Activated CD4-positive, alpha-beta T cell treated with anti-CD3 and anti-CD28 coated beads, Interleukin-2, amount 10 ng/mL, durations not matched to agents 7 days and 5 days (primary cell): ENCODE measurements around the gene ZEB2. TPM values are rescaled to one million over a fixed set of nuclear protein-coding genes. Genes with fewer than 3 reads are reported as not detected.

Experiments used
- CTCF ChIA-PET: fragments of 350-600 bp; sonication (Branson Sonifier 250); formaldehyde crosslinking; loops from one replicate; lab custom pipeline; 2021; ENCODE audit warnings: antibody characterized with exemption; lab: Charles Lee
- POLR2A ChIA-PET: fragments of 350-600 bp; sonication (Branson Sonifier 250); formaldehyde crosslinking; loops from one replicate; lab custom pipeline; 2021; ENCODE audit warnings: antibody characterized with exemption; lab: Charles Lee
- DNase-seq: peaks from one replicate; pipeline ENCODE4 v3.0.0-alpha.2; 2020
- H3K27ac Mint-ChIP-seq: one replicate; pipeline ENCODE4 v1.8.0; 2021; ENCODE audit warnings: mild to moderate bottlenecking, moderate library complexity, mixed read lengths
- H3K27me3 Mint-ChIP-seq: one replicate; pipeline ENCODE4 v1.8.0; 2021; ENCODE audit warnings: mixed read lengths
- H3K36me3 Mint-ChIP-seq: one replicate; pipeline ENCODE4 v1.8.0; 2021; ENCODE audit warnings: low read depth, mixed read lengths
- H3K4me1 Mint-ChIP-seq: one replicate; pipeline ENCODE4 v1.8.0; 2021; ENCODE audit warnings: mixed read lengths
- H3K4me3 Mint-ChIP-seq: one replicate; pipeline ENCODE4 v1.8.0; 2021; ENCODE audit warnings: mild to moderate bottlenecking, moderate library complexity, mixed read lengths
- H3K9me3 Mint-ChIP-seq: one replicate; pipeline ENCODE4 v1.8.0; 2021; ENCODE audit warnings: mixed read lengths
- total RNA-seq, 2 experiments: library from RNA; stranded (reverse); gene quantifications; one replicate each; pipeline ENCODE4 v1.2.3, GENCODE V29; 2021

The ZEB2 gene
- total RNA-seq, 2 experiments from 2014 or later, result 3.3 to 3.5 TPM

DNA sequence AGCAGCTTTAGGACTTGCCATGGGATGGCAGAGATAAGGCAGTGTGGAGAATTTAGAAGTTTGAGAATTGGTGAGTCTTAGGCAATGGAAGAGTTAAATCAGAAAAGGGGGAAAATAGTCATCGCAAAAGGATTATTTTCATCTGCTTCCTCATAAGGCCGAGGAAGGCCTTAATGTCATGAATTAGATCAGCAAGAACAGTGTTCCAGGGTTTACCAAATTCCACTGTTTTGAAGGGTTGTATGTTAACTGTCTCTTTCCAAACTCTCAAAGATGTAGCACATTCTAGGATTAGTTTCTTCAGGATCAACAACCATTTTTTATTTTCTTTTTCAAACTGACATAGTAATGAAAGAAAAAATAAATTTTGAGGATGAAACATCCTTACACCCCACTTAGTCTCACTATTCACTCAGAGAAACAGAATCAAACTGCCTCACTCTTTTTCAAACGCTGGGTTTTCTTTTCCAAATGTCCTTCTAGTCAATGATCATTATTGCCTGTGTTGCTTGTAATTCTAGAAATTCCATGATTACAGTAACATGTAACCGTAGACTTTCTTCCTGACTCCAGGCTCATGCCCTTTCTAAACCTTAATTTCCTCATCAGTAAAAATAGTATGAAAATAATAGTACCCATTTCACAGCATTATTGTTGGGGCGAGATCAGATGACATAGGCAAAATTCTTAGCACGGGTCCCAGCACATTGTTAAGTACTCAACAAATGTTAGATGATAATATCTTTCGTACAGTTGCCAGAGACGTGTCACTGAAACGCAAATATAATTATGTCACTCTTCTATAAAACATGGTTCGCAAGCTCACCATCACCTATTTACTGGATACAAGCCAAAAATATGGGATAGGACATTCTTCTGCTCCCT is 23.6 kb downstream of the ZEB2 start:
- no peak overlapping the region for H3K27ac Mint-ChIP-seq
- no peaks in the 10 kb centered on the region for H3K36me3 Mint-ChIP-seq
- no peaks in the 10 kb centered on the region for H3K9me3 Mint-ChIP-seq
- ChIA-PET POLR2A (interaction anchor here (0.6 kb wide), 1 partner anchor 301 kb away, joined by 3 read pairs; no protein-coding TSS in a partner anchor), CTCF (no interaction called here)
- H3K4me1 Mint-ChIP-seq, result peaks cover 1% of the 10 kb centered on the region
- DNase-seq, result no peak
- peaks cover 4% of the 10 kb centered on the region for H3K27me3 Mint-ChIP-seq
- H3K4me3 Mint-ChIP-seq, result no peak overlapping the region

DNA sequence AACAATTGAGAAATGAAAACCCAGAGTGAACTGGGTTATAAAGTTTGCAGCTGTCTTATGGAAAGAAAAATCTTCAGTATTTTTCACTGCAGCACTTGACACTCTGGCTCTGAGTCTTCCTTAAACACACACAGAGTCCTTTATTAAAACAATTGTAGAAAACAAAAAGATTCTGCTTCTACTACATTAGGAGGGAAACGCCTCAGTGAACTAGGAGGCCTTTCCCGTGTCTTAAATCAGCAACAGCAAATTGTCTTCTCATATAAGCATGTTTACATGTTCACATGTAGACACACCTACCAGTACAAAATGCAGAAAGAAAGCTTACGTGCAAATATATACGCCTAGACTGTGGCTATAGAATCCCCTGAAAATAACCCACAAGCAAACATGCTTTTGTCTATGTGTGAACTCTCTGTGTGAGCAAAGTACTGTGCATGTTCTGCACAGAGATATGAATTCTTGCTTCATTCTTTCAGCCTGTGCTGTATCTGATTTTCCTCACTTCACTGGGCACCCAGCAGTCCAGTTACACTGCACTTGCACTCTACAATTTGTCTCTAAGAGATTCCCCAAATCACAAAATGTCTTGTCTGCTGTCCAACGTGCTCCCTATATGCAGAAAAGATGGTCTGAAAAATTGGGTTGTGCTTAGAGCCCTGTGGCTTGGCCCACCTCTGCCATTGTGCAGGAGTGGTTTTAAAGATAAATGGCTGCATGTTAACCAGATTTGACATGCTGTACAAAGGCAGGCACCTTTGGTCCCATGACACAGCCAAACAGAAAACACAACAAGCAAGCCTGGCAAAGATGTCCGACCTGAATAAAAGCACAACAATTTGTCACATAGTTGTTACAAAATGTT is 24.5 kb downstream of the ZEB2 start:
- Mint-ChIP-seq H3K27me3 (no peaks in the 10 kb centered on the region), H3K27ac (no peak overlapping the region), H3K9me3 (no peaks in the 10 kb centered on the region), H3K36me3 (no peaks in the 10 kb centered on the region), H3K4me1 (peaks cover 1% of the 10 kb centered on the region), H3K4me3 (no peak overlapping the region)
- POLR2A ChIA-PET, result no interaction called here
- no peak for DNase-seq
- CTCF ChIA-PET, result no interaction called here

DNA sequence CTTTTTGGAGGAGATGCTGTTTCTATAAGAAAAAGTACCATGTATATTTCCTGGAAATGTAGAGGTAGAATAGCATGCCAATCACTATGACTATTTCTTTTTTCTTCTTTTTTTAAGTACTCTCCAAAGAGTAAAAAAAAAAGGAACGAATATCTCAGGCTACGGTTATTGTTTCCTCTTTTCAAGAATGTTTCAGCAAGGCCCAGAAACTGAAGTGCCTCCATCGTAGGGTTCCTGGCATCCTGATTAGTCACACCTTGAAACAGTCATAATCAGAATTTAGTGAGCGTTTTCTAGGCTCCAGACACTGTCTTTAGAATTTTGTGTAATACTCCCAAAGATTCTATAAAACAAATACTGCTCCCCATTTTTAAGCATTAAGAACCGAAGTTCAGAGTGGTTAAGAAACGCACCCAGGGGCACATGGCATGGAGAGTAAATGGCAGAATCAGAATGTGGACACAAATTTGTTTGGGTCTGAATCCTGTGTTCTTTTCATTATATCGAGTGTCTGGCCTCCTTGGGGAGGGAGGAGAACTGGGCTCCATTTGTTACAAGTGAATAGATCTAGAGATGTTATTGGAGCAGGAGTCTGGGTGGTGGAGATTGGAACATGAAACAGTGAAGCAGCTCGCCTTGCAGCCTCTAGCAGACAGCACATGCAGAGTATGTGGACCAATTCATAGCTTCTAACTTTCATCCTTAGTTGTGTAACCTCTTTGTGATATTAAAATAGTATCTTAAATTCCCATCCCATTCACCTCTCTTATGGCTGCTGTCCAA is 26.7 kb downstream of the ZEB2 start:
- ChIA-PET CTCF (interaction anchor here (0.5 to 1.4 kb wide), 2 partner anchors 11 to 485 kb away, joined by 4 to 6 read pairs; no protein-coding TSS in a partner anchor), POLR2A (no interaction called here)
- Mint-ChIP-seq H3K27me3 (no peaks in the 10 kb centered on the region), H3K36me3 (no peaks in the 10 kb centered on the region), H3K27ac (no peak overlapping the region), H3K4me1 (peaks cover 1% of the 10 kb centered on the region), H3K9me3 (no peaks in the 10 kb centered on the region), H3K4me3 (no peak overlapping the region)
- DNase-seq, result no peak

- H3K9me3 Mint-ChIP-seq, result no peaks in the 10 kb centered on the region
- H3K36me3 Mint-ChIP-seq, result no peaks in the 10 kb centered on the region
- ChIA-PET CTCF (interaction anchor here (0.7 to 0.8 kb wide), 2 partner anchors 22 to 63 kb away, joined by 3 read pairs; no protein-coding TSS in a partner anchor), POLR2A (no interaction called here)
- H3K27me3 Mint-ChIP-seq, result no peaks in the 10 kb centered on the region
- no peak overlapping the region for H3K4me3 Mint-ChIP-seq
- DNase-seq, result no peak
- H3K4me1 Mint-ChIP-seq, result peaks cover 1% of the 10 kb centered on the region
- no peak overlapping the region for H3K27ac Mint-ChIP-seq
These were observed 29.1 kb downstream of the ZEB2 start for GRCh38 chr2:144490857-144491256.

GRCh38 chr2:144490017-144490416 is 29.9 kb downstream of the ZEB2 start:
- no peak overlapping the region for H3K27ac Mint-ChIP-seq
- no peaks in the 10 kb centered on the region for H3K27me3 Mint-ChIP-seq
- ChIA-PET CTCF (interaction anchor here (0.8 kb wide), 1 partner anchor 23 kb away, joined by 3 read pairs; no protein-coding TSS in a partner anchor), POLR2A (no interaction called here)
- no peak for DNase-seq
- H3K4me1 Mint-ChIP-seq, result peaks cover 1% of the 10 kb centered on the region
- no peak overlapping the region for H3K4me3 Mint-ChIP-seq
- no peaks in the 10 kb centered on the region for H3K36me3 Mint-ChIP-seq
- H3K9me3 Mint-ChIP-seq, result no peaks in the 10 kb centered on the region

DNA sequence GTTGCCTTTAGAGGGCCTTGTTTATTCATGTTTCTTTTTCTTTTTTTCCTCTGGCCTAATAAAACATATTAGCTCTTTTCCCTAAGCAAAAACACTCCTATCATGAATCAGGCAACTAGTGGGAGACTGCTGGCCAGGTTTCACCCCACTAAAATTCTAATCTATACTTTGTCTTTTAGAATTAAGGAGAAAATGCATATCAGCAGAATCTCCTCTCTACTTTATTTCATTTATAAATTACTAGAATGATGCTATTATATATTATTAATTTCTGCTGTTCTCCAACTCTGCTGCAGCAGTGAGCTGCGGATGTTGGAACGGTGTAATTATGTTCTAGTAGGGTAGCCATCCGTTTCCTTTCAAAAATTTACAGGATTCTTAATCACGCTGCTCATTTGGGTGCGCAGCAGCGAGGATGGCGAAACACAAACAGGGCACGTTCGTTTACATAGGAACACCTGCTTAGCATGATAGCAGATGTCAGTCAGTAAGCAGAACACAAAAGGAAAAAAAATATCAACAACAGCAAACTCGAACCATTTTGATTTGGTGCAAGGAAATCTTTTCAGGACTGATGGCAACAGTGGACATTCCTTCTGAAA is 30.5 kb downstream of the ZEB2 start:
- Mint-ChIP-seq H3K27ac (no peak overlapping the region), H3K36me3 (no peaks in the 10 kb centered on the region), H3K9me3 (no peaks in the 10 kb centered on the region), H3K27me3 (no peaks in the 10 kb centered on the region), H3K4me3 (no peak overlapping the region), H3K4me1 (peaks cover 1% of the 10 kb centered on the region)
- ChIA-PET CTCF (no interaction called here), POLR2A (no interaction called here)
- DNase-seq, result no peak

DNA sequence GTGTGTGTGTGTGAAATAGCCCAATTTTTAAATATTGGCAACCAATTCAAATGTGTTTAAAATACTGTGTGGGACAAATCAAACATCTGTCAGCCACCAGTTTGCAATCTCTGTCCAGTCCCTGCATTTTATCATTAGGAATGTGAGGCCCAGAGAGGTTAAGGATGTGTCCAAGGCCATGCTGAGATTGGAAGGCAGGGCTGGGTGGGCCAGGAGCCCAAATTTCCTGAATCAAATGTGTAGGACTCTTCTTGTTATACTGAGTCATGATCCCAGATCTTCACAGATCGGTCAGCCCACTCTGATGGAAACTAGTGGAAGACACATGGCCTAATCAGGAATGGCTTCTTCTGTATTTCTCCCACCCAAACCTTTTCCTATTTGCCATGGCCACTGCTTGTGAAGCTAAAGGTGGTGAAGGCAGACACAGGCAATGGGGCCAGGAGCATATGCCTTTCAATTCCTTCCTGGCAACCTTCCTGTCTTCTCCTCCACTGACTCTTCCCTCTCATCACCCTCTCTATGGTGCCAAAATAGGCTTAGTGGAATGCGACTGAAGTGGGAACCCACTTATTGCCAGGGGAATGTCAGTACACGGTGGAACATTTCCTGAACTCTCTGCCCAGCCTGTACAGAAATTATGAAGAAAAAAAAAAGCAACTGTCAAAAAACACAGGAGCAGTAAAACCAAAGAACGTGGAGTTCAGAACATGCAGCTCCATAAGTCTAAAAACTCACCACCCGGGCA is 35.5 kb downstream of the ZEB2 start:
- ChIA-PET CTCF (no interaction called here), POLR2A (no interaction called here)
- no peak for DNase-seq
- Mint-ChIP-seq H3K27me3 (no peaks in the 10 kb centered on the region), H3K4me1 (no peaks in the 10 kb centered on the region), H3K4me3 (no peak overlapping the region), H3K36me3 (no peaks in the 10 kb centered on the region), H3K9me3 (no peaks in the 10 kb centered on the region), H3K27ac (no peak overlapping the region)

- H3K9me3 Mint-ChIP-seq, result no peaks in the 10 kb centered on the region
- ChIA-PET CTCF (interaction anchor here (1.6 kb wide), 1 partner anchor 11 kb away, joined by 6 read pairs; no protein-coding TSS in a partner anchor), POLR2A (no interaction called here)
- H3K4me3 Mint-ChIP-seq, result no peak overlapping the region
- no peaks in the 10 kb centered on the region for H3K4me1 Mint-ChIP-seq
- no peak for DNase-seq
- H3K27ac Mint-ChIP-seq, result no peak overlapping the region
- no peaks in the 10 kb centered on the region for H3K27me3 Mint-ChIP-seq
- no peaks in the 10 kb centered on the region for H3K36me3 Mint-ChIP-seq
These were observed 38.3 kb downstream of the ZEB2 start for GRCh38 chr2:144481666-144482065.

GRCh38 chr2:144481109-144481508 is 38.8 kb downstream of the ZEB2 start:
- ChIA-PET POLR2A (no interaction called here), CTCF (no interaction called here)
- H3K27ac Mint-ChIP-seq, result no peak overlapping the region
- peaks cover 2% of the 10 kb centered on the region for H3K27me3 Mint-ChIP-seq
- no peak overlapping the region for H3K4me3 Mint-ChIP-seq
- DNase-seq, result no peak
- H3K4me1 Mint-ChIP-seq, result no peaks in the 10 kb centered on the region
- no peaks in the 10 kb centered on the region for H3K36me3 Mint-ChIP-seq
- H3K9me3 Mint-ChIP-seq, result no peaks in the 10 kb centered on the region

GRCh38 chr2:144480285-144480684 is 39.6 kb downstream of the ZEB2 start:
- no peaks in the 10 kb centered on the region for H3K9me3 Mint-ChIP-seq
- H3K27ac Mint-ChIP-seq, result no peak overlapping the region
- DNase-seq, result no peak
- H3K36me3 Mint-ChIP-seq, result no peaks in the 10 kb centered on the region
- no peaks in the 10 kb centered on the region for H3K4me1 Mint-ChIP-seq
- H3K4me3 Mint-ChIP-seq, result no peak overlapping the region
- H3K27me3 Mint-ChIP-seq, result peaks cover 2% of the 10 kb centered on the region
- POLR2A ChIA-PET, result no interaction called here
- CTCF ChIA-PET, result interaction anchor here (1.2 to 1.3 kb wide), 2 partner anchors 12 to 16 kb away, joined by 3 read pairs; no protein-coding TSS in a partner anchor

GRCh38 chr2:144479659-144480058 is 40.3 kb downstream of the ZEB2 start:
- CTCF ChIA-PET, result interaction anchor here (1.2 to 1.3 kb wide), 2 partner anchors 12 to 15 kb away, joined by 3 read pairs; no protein-coding TSS in a partner anchor

More at GRCh38 chr2:144479659-144480058, 40.3 kb downstream of the ZEB2 start:
- H3K4me1 Mint-ChIP-seq, result no peaks in the 10 kb centered on the region
- no peaks in the 10 kb centered on the region for H3K9me3 Mint-ChIP-seq
- DNase-seq, result no peak
- POLR2A ChIA-PET, result no interaction called here
- H3K27me3 Mint-ChIP-seq, result peaks cover 2% of the 10 kb centered on the region
- H3K36me3 Mint-ChIP-seq, result no peaks in the 10 kb centered on the region
- no peak overlapping the region for H3K4me3 Mint-ChIP-seq
- H3K27ac Mint-ChIP-seq, result no peak overlapping the region
